SU-DHL-6 (cell line): Measurements from ENCODE around the gene WDR88.

Experiments
- H2AFZ ChIP-seq: fragments of 200-600 bp; sonication (generic); 2 replicates; pipeline ENCODE4 v1.6.1; 2014; ENCODE audit warnings: low read depth, mild to moderate bottlenecking, moderate library complexity, mixed read lengths, antibody characterized with exemption, low read length; ENCODE audit not compliant: severe bottlenecking
- H3F3A ChIP-seq: fragments of 200-600 bp; shearing (Covaris generic); 2 replicates; pipeline ENCODE4 v1.6.0; 2016; ENCODE audit warnings: antibody characterized with exemption, mild to moderate bottlenecking; ENCODE audit not compliant: insufficient read depth
- H3K27ac ChIP-seq: fragments of 200-600 bp; sonication (generic); 2 replicates; pipeline ENCODE4 v1.5.1; 2016; ENCODE audit warnings: low read depth, mild to moderate bottlenecking, low read length, moderate library complexity, mixed read lengths
- H3K27me3 ChIP-seq: fragments of 200-600 bp; sonication (generic), shearing (Covaris generic); 2 replicates; pipeline ENCODE4 v1.6.0; 2014; ENCODE audit warnings: mild to moderate bottlenecking, low read length
- H3K36me3 ChIP-seq: fragments of 200-600 bp; sonication (generic); 2 replicates; pipeline ENCODE4 v1.6.1; 2014; ENCODE audit warnings: mild to moderate bottlenecking, low read length, mixed read lengths
- H3K4me2 ChIP-seq: fragments of 300-600, 200-600 bp; shearing (Covaris generic), sonication (generic); 2 replicates; pipeline ENCODE4 v1.6.0; 2014; ENCODE audit warnings: low read length, low read depth, mild to moderate bottlenecking; ENCODE audit not compliant: poor library complexity, severe bottlenecking
- H3K4me3 ChIP-seq: fragments of 200-600 bp; sonication (generic); 2 replicates; pipeline ENCODE4 v1.5.1; 2014; ENCODE audit warnings: antibody characterized with exemption, low read length, mild to moderate bottlenecking, mixed read lengths; ENCODE audit not compliant: insufficient read depth, poor library complexity, severe bottlenecking
- H3K79me2 ChIP-seq: fragments of 200-600 bp; sonication (generic); 2 replicates; pipeline ENCODE4 v1.6.1; 2014; ENCODE audit warnings: mild to moderate bottlenecking, low read length, moderate library complexity; ENCODE audit not compliant: insufficient read depth
- H3K9ac ChIP-seq: fragments of 200-600 bp; sonication (generic); 2 replicates; pipeline ENCODE4 v1.7.0; 2014; ENCODE audit warnings: mild to moderate bottlenecking, low read length
- H3K9me2 ChIP-seq: fragments of 200-600 bp; sonication (generic); replicated peaks from 2 replicates; pipeline ENCODE4 v1.6.1; 2014; ENCODE audit warnings: low read length; ENCODE audit not compliant: insufficient read depth
- H3K9me3 ChIP-seq: fragments of 200-600 bp; sonication (generic); 2 replicates; pipeline ENCODE4 v1.6.1; 2014; ENCODE audit warnings: low read length, mixed read lengths; ENCODE audit not compliant: insufficient read depth
- H4K20me1 ChIP-seq: fragments of 200-600 bp; sonication (generic); 2 replicates; pipeline ENCODE4 v1.6.1; 2014; ENCODE audit warnings: low read depth, mild to moderate bottlenecking, antibody characterized with exemption, low read length, moderate library complexity, mixed read lengths
- CTCF ChIP-seq: fragments of 200-600 bp; sonication (generic); IDR thresholded peaks from one replicate; pipeline ENCODE4 v1.5.1; 2017; ENCODE audit warnings: antibody characterized with exemption, mild to moderate bottlenecking, low read length, moderate library complexity; ENCODE audit not compliant: insufficient read depth, poor library complexity, severe bottlenecking
- EZH2phosphoT487 ChIP-seq: fragments of 200-600 bp; sonication (generic), shearing (Covaris generic); conservative IDR thresholded peaks from 2 replicates; pipeline ENCODE4 v1.6.1; 2018; ENCODE audit warnings: mild to moderate bottlenecking, antibody characterized with exemption, low read length, moderate library complexity, mixed read lengths

The WDR88 gene

GRCh38 chr19:33110137-33110910, 21.6 kb upstream of the WDR88 start:
- no peaks in the 10 kb centered on the region for H3F3A ChIP-seq
- H2AFZ ChIP-seq, result no peak overlapping the region
- H3K9me3 ChIP-seq, result no peaks in the 10 kb centered on the region
- H3K4me2 ChIP-seq, result no peak overlapping the region
- H3K36me3 ChIP-seq, result peaks cover 3% of the 10 kb centered on the region; the same call in 1 of the 2 replicates
- no peaks in the 10 kb centered on the region for H4K20me1 ChIP-seq
- no peak for TF ChIP-seq EZH2phosphoT487
- no peak for TF ChIP-seq CTCF
- no peak overlapping the region for H3K4me3 ChIP-seq
- H3K9me2 ChIP-seq, result no peaks in the 10 kb centered on the region
- no peak overlapping the region for H3K9ac ChIP-seq
- H3K27ac ChIP-seq, result no peak overlapping the region
- no peaks in the 10 kb centered on the region for H3K27me3 ChIP-seq
- H3K79me2 ChIP-seq, result no peaks in the 10 kb centered on the region

- H3K9me2 ChIP-seq, result no peaks in the 10 kb centered on the region
- H3K9me3 ChIP-seq, result no peaks in the 10 kb centered on the region
- no peak for TF ChIP-seq EZH2phosphoT487
- no peak for TF ChIP-seq CTCF
These were observed 20.3 kb upstream of the WDR88 start for GRCh38 chr19:33111587-33111986.

DNA sequence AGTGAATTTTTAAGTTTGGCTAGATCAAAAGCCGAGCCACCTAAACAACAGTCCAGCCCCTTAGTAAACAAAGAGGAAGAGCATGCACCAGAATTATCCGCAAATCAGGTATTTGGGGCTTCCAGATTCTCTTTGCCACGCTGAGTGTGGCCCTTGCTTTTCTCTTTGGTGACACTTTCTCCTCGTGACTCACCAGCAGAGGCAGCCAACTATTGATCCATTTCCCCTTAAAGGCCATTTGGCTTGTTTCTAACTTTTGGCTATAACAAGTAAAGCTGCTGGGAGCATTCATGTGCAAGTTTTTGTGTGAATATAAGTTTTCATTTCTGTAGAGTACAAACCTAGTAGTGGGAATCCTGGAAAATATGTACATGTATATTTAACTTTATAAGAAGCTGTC, 17.6 kb upstream of the WDR88 start:
- Histone ChIP-seq H3K9me3 (no peaks in the 10 kb centered on the region), H3K9ac (no peak overlapping the region), H3K4me2 (no peak overlapping the region), H3K4me3 (no peak overlapping the region), H3K79me2 (no peaks in the 10 kb centered on the region), H3K36me3 (peaks cover 3% of the 10 kb centered on the region; the same call in 1 of the 2 replicates), H2AFZ (no peak overlapping the region), H3K27me3 (no peaks in the 10 kb centered on the region), H3K27ac (no peak overlapping the region), H3K9me2 (no peaks in the 10 kb centered on the region), H4K20me1 (no peaks in the 10 kb centered on the region), H3F3A (no peaks in the 10 kb centered on the region)
- TF ChIP-seq CTCF (no peak), EZH2phosphoT487 (no peak)

More at GRCh38 chr19:33111587-33111986, 20.3 kb upstream of the WDR88 start:
- Histone ChIP-seq H3K4me2 (no peak overlapping the region), H3K79me2 (no peaks in the 10 kb centered on the region), H2AFZ (no peak overlapping the region), H3K4me3 (no peak overlapping the region), H3K9ac (no peak overlapping the region), H4K20me1 (no peaks in the 10 kb centered on the region), H3K27ac (no peak overlapping the region), H3F3A (no peaks in the 10 kb centered on the region), H3K27me3 (no peaks in the 10 kb centered on the region), H3K36me3 (peaks cover 3% of the 10 kb centered on the region; the same call in 1 of the 2 replicates)
